Fibroblast of pulmonary artery (primary cell): Measurements from ENCODE around the gene ZNF830.
A peak's percentile ranks its signal among the peaks of the same experiment; 100 is the strongest.

Source experiments
- DNase-seq: peaks from one replicate; pipeline ENCODE4 v3.0.0-alpha.2; 2010; ENCODE audit warnings: low read depth
- H3K4me3 ChIP-seq: replicated peaks from 2 replicates; pipeline ENCODE4 v1.5.1; 2011; ENCODE audit warnings: low read depth, mild to moderate bottlenecking, control low read depth, low read length, moderate library complexity
- TF ChIP-seq, protein P1 (sequence below): IDR thresholded peaks from 2 replicates; pipeline ENCODE4 v1.5.1; 2011; ENCODE audit warnings: mild to moderate bottlenecking, control low read depth, low read length, inconsistent platforms; ENCODE audit errors: missing control alignments

ZNF830 gene

DNA sequence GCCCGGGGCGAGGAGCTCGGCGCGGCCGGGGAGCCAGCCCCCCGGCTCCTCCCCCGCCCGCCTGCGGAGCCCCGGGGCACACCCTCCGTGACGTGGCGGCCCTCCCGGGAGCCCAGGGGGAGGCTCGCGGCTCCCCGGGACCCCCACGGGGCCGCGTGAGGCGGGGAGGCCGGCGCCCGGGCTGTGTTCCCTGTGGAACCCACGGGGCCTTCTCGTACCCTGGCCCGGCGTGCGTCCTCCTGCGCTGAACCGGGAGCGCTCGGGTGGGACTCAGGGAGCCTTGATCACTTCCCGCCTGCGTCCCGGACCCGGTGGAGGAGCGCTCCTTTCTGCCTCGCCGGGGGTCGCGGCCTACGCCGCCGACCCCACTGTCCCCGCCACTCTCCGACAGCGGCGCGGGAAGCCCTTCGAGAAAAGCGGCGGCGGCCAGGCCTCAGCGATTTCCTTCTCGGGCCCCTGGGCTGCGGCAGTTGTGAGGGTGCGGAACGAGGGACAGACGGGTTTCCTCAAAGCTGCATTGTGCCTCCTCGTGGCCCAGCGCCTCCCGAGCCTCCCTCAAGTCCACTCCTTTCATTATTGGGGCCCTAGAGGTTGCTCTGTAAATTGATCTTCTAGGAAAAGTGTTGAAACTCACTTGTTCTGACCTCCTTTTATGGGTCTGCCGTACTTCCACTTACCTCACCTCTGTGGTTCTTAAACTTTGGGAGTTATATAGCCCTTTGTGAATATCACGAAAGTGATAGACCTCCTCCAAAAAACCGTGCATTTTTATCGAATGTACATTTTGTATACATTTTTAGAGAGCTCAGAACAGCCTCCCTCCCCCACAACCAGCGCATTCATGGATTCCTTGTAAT, 19.6 kb downstream of the ZNF830 start:
- TF ChIP-seq, protein P1, sequence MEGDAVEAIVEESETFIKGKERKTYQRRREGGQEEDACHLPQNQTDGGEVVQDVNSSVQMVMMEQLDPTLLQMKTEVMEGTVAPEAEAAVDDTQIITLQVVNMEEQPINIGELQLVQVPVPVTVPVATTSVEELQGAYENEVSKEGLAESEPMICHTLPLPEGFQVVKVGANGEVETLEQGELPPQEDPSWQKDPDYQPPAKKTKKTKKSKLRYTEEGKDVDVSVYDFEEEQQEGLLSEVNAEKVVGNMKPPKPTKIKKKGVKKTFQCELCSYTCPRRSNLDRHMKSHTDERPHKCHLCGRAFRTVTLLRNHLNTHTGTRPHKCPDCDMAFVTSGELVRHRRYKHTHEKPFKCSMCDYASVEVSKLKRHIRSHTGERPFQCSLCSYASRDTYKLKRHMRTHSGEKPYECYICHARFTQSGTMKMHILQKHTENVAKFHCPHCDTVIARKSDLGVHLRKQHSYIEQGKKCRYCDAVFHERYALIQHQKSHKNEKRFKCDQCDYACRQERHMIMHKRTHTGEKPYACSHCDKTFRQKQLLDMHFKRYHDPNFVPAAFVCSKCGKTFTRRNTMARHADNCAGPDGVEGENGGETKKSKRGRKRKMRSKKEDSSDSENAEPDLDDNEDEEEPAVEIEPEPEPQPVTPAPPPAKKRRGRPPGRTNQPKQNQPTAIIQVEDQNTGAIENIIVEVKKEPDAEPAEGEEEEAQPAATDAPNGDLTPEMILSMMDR, result peak; percentile 43
- peak; percentile 89 for DNase-seq
- H3K4me3 ChIP-seq, result peak overlapping the region; percentile 79

DNA sequence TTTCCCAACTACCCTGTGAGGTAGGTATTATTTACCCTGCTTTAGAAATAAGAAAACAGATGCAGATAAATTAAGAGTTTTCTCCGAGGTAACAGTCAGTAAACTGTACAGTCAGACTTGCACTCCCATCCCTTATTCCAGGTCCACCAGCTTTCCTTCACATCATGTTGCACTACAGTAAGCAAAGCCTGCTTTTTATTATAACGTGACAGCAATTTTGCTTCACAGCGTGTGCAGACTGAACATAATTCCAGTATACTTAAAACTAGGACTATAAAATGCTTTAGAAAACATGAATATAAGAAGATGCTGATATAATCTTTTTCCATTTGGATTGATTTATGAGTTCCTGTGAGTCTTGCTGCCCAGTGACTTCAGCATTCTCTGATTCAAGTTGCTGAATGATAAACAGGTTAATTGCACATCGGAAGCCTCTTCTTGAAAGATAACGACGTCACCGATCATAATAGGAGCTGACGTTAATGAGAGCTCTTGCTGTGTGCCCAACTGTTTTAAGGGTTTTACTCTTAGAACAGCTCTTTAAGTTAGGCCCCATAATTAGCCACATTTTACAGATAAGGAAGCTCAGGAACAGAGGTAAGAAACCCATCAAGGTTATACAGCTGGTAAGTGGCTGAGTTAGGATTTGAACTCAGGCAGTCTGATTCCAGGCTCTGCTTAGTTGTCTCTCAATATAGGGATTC, 20.4 kb downstream of the ZNF830 start:
- peak overlapping the region; percentile 79 for H3K4me3 ChIP-seq
- TF ChIP-seq, protein P1, result no peak
- DNase-seq, result peak; percentile 23

DNA sequence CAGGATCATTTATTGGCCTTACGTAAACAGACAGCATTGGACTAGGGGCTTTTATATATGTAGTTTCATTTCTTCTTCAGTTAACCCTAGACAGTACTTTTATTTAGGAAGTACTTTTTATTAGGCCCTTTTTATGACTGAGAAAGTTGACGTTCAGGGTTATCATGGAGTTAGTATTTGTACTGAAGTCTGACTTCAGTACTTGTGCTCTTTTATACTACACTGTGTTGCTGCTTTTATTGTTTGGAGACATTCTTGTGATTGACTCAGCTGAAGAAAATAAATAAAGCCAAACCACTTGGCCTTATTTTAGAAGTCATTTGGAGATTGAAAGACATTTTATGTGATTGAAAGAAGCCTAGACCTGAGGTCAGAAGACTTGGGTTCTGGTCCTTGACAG, 25.9 kb downstream of the ZNF830 start:
- H3K4me3 ChIP-seq, result no peak overlapping the region
- TF ChIP-seq, protein P1, result no peak
- DNase-seq, result no peak

DNA sequence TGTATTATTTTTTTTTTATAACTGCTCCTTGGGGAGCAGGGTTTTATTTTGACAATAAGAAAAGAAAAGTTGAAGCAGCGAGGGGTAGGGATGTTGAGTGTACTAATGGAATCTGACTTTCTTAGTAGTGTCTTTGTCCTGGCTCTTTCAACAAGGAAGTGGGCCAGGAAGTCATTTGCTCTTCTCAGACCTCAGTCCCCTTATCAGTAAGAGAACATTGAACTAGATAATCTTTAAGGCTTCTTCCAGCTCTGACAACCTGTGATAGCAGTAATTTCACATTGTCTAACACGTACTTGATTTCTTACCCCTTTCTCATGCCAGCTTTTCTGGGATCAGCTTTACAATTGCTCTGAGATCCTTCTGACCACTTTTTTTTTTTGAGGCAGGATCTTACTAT, 27.3 kb downstream of the ZNF830 start:
- H3K4me3 ChIP-seq, result no peak overlapping the region
- no peak for DNase-seq
- TF ChIP-seq, protein P1, result no peak

DNA sequence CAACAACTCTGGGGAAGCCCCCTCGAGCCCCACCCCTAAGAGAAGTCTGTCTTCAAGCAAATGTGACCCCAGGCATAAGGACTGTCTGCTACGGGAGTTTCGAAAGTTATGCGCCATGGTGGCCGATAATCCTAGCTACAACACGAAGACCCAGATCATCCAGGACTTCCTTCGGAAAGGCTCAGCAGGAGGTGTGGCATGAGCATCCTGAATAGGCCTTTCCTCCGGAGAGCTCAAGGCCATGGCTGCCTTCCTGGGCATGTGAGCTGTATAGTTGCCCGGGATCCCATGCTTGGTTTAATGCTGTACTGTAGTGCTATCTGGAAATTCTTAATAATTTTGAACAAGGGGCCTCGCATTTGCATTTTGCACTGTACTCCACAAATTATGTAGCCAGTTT, 28.1 kb downstream of the ZNF830 start:
- DNase-seq, result no peak
- no peak overlapping the region for H3K4me3 ChIP-seq
- TF ChIP-seq, protein P1, result no peak

DNA sequence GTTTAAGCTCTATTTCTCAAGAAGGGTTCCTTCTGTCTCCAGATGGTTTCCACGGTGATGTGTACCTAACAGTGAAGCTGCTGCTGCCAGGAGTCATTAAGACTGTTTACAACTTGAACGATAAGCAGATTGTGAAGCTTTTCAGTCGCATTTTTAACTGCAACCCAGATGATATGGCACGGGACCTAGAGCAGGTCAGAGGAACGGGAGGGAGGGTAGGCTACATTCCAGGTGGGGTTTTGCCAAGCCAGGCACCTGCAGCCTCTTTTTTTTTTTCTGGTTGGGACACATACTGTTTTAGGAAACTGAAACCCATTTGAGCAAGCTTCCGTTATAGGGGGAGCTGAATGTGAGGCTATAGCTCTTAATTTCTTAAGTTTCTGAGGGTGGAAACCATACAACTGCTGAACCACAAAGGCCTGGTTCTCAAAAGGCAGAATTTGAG, 29.6 kb downstream of the ZNF830 start:
- TF ChIP-seq, protein P1, result no peak

More for the DNA sequence above, 29.6 kb downstream of the ZNF830 start:
- H3K4me3 ChIP-seq, result no peak overlapping the region
- peak; percentile 6 for DNase-seq
